Natural killer cell (primary cell): ENCODE measurements around the gene TGM2. TPM values are rescaled to one million over a fixed set of nuclear protein-coding genes. Genes with fewer than 3 reads are reported as not detected.
A peak's percentile ranks its signal among the peaks of the same experiment; 100 is the strongest.

Source experiments
- ATAC-seq, 3 donors: fragments of 150-1000 bp in 2 of 3; fragments of 200-7000 bp in 1 of 3; cut with Tn5 transposase; 1 replicate in 1 of 3; 2 replicates in 2 of 3; pipeline ENCODE4 v1.10.0; 2021; ENCODE audit warnings: mild to moderate bottlenecking in 2 of 3, moderate library complexity in 2 of 3
- DNase-seq, 2 donors: peaks; one replicate each; pipeline versions ENCODE4 v3.0.0 to v3.0.0-alpha.2; 2013 to 2021; ENCODE audit warnings: mixed read lengths in 1 of 2
- H3K27ac ChIP-seq: one replicate; pipeline ENCODE4 v1.5.1; 2013; ENCODE audit warnings: mild to moderate bottlenecking, low read length
- H3K27me3 ChIP-seq: one replicate; pipeline ENCODE4 v1.6.1; 2013; ENCODE audit warnings: low read length; ENCODE audit not compliant: control insufficient read depth, insufficient read depth
- H3K36me3 ChIP-seq: one replicate; pipeline ENCODE4 v1.6.1; 2013; ENCODE audit warnings: low read length; ENCODE audit not compliant: control insufficient read depth, insufficient read depth
- H3K4me1 ChIP-seq: one replicate; pipeline ENCODE4 v1.6.1; 2013; ENCODE audit warnings: low read length; ENCODE audit not compliant: control insufficient read depth, insufficient read depth
- H3K4me3 ChIP-seq: one replicate; pipeline ENCODE4 v1.5.1; 2013; ENCODE audit warnings: low read length
- H3K9me3 ChIP-seq: one replicate; pipeline ENCODE4 v1.6.1; 2013; ENCODE audit warnings: low read length; ENCODE audit not compliant: control insufficient read depth, insufficient read depth
- H3K27ac Mint-ChIP-seq, 2 donors: one replicate each; pipeline ENCODE4 v1.8.0; 2022; ENCODE audit warnings: mild to moderate bottlenecking in 2 of 2, mixed read lengths in 2 of 2, moderate library complexity in 1 of 2
- H3K27me3 Mint-ChIP-seq, 2 donors: one replicate each; pipeline ENCODE4 v1.8.0; 2022; ENCODE audit warnings: low read depth in 2 of 2, mixed read lengths in 2 of 2
- H3K36me3 Mint-ChIP-seq: one replicate; pipeline ENCODE4 v1.8.0; 2022; ENCODE audit warnings: mixed read lengths
- H3K4me1 Mint-ChIP-seq, 2 donors: one replicate each; pipeline ENCODE4 v1.8.0; 2022; ENCODE audit warnings: mixed read lengths in 2 of 2
- H3K4me3 Mint-ChIP-seq: one replicate; pipeline ENCODE4 v1.8.0; 2022; ENCODE audit warnings: mild to moderate bottlenecking, moderate library complexity, mixed read lengths
- H3K9me3 Mint-ChIP-seq, 2 donors: one replicate each; pipeline ENCODE4 v1.8.0; 2022; ENCODE audit warnings: mixed read lengths in 2 of 2
- WGBS: methylation state at CpG from one replicate; pipeline ENCODE4 v1.1.7; 2013; ENCODE audit warnings: missing lambda C conversion rate; ENCODE audit not compliant: insufficient coverage; 5-methylcytosine and 5-hydroxymethylcytosine counted together
- intact Hi-C: fragments of 100-400 bp; cut with micrococcal nuclease; formaldehyde crosslinking; loops from one replicate; pipeline ENCODE4 v1.14.2; 2022
- total RNA-seq, 4 donors: library from RNA; stranded (reverse); fragments of 120-200 nt in 1 of 4; gene quantifications; one replicate each; pipeline versions ENCODE4 v1.2.3 to v1.2.4, GENCODE V29; 2013 to 2022
- TF ChIP-seq, protein P1 (sequence below): fragments of 200-600 bp; IDR thresholded peaks from one replicate; pipeline ENCODE4 v1.8.0; 2022; ENCODE audit warnings: antibody characterized with exemption

Gene TGM2
- total RNA-seq, 3 donors from 2014 or later (not counting 1 experiment from before 2014, with no cell fraction given) = 0.33 TPM; not detected in 1

- Histone ChIP-seq H3K9me3 (no peaks in the 10 kb centered on the region), H3K27me3 (no peaks in the 10 kb centered on the region), H3K4me1 (peaks cover 3% of the 10 kb centered on the region), H3K36me3 (peaks cover 33% of the 10 kb centered on the region), H3K27ac (no peak overlapping the region), H3K4me3 (no peak overlapping the region)
- peaks cover 15% of the 10 kb centered on the region for H3K36me3 Mint-ChIP-seq
- H3K4me3 Mint-ChIP-seq = no peak overlapping the region
- WGBS = 92% methylated on average over 2 of the region's 2 CpGs
- H3K27ac Mint-ChIP-seq = peak overlapping the region in 1 of 2 donors; percentile 15
- TF ChIP-seq, protein P1, sequence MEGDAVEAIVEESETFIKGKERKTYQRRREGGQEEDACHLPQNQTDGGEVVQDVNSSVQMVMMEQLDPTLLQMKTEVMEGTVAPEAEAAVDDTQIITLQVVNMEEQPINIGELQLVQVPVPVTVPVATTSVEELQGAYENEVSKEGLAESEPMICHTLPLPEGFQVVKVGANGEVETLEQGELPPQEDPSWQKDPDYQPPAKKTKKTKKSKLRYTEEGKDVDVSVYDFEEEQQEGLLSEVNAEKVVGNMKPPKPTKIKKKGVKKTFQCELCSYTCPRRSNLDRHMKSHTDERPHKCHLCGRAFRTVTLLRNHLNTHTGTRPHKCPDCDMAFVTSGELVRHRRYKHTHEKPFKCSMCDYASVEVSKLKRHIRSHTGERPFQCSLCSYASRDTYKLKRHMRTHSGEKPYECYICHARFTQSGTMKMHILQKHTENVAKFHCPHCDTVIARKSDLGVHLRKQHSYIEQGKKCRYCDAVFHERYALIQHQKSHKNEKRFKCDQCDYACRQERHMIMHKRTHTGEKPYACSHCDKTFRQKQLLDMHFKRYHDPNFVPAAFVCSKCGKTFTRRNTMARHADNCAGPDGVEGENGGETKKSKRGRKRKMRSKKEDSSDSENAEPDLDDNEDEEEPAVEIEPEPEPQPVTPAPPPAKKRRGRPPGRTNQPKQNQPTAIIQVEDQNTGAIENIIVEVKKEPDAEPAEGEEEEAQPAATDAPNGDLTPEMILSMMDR = no peak
- H3K9me3 Mint-ChIP-seq = no peaks in the 10 kb centered on the region
- no peaks in the 10 kb centered on the region for H3K27me3 Mint-ChIP-seq
- DNase-seq (no peak), ATAC-seq (no peak)
- intact Hi-C loops = no loop called here
- H3K4me1 Mint-ChIP-seq = peaks cover 36 to 44% of the 10 kb centered on the region in 2 donors
Observed at GRCh38 chr20:38078084-38078483, 87.0 kb downstream of the TGM2 start.

Other genes starting within 250 kb of the TGM2 start
- 10 to 100 TPM; 15.9 to 23.9 (median 18.9) TPM for gene TTI1, start 131.8 kb downstream of the TGM2 start, total RNA-seq
- 10 to 100 TPM; 75.8 to 87.3 (median 77.6) TPM for gene RPRD1B, start 131.5 kb downstream of the TGM2 start, total RNA-seq
- gene KIAA1755, start 95.5 kb upstream of the TGM2 start, total RNA-seq = not detected
- gene BPI, start 138.9 kb upstream of the TGM2 start, total RNA-seq = under 1 TPM in 1 of 3 donors, not detected in 2; 0.20 TPM
- not detected for gene LBP, start 181.2 kb upstream of the TGM2 start, total RNA-seq